Activated CD4-positive, alpha-beta T cell treated with anti-CD3 and anti-CD28 coated beads, Interleukin-2, amount 50 U/mL, for 48 hours (primary cell): Measurements from ENCODE around the gene SMARCAL1.

ENCODE experiments used
- DNase-seq, 2 experiments: peaks; one replicate each; pipeline ENCODE4 v3.0.0-alpha.2; 2020

The SMARCAL1 gene

GRCh38 chr2:216392945-216393840 is 19.1 kb upstream of the SMARCAL1 start:
- DNase-seq: no peak

- no peak for DNase-seq
These were observed 17.4 kb upstream of the SMARCAL1 start for GRCh38 chr2:216394881-216395280.

GRCh38 chr2:216399621-216400020 is 12.7 kb upstream of the SMARCAL1 start:
- DNase-seq: no peak

- DNase-seq: no peak
These were observed 9.5 kb upstream of the SMARCAL1 start for GRCh38 chr2:216402751-216403150.

- peak; percentile 58 to 59 for DNase-seq
These were observed 8.2 kb upstream of the SMARCAL1 start for GRCh38 chr2:216404010-216404618.

- no peak for DNase-seq
These were observed 6.7 kb upstream of the SMARCAL1 start for GRCh38 chr2:216405588-216405987.

- no peak for DNase-seq
These were observed 5.5 kb upstream of the SMARCAL1 start for GRCh38 chr2:216406826-216407225.

GRCh38 chr2:216408426-216409290 is 3.6 kb upstream of the SMARCAL1 start:
- no peak for DNase-seq

- DNase-seq: no peak
These were observed 1.7 kb upstream of the SMARCAL1 start for GRCh38 chr2:216410550-216410949.

GRCh38 chr2:216413882-216414281 is 1.6 kb downstream of the SMARCAL1 start:
- no peak for DNase-seq

- no peak for DNase-seq
These were observed 2.6 kb downstream of the SMARCAL1 start for GRCh38 chr2:216414772-216415319.

- no peak for DNase-seq
These were observed 3.3 kb downstream of the SMARCAL1 start for GRCh38 chr2:216415541-216415940.

- DNase-seq: no peak
These were observed 4.5 kb downstream of the SMARCAL1 start for GRCh38 chr2:216416571-216417307.

- DNase-seq: no peak
These were observed 6.7 kb downstream of the SMARCAL1 start for GRCh38 chr2:216418981-216419380.

- no peak for DNase-seq
These were observed 8.2 kb downstream of the SMARCAL1 start for GRCh38 chr2:216420367-216421101.

- DNase-seq: no peak
These were observed 10.8 kb downstream of the SMARCAL1 start for GRCh38 chr2:216423071-216423470.

- DNase-seq: no peak
These were observed 12.0 kb downstream of the SMARCAL1 start for GRCh38 chr2:216424274-216424673.

- no peak for DNase-seq
These were observed 12.9 kb downstream of the SMARCAL1 start for GRCh38 chr2:216425008-216425787.

- no peak for DNase-seq
These were observed 14.0 kb downstream of the SMARCAL1 start for GRCh38 chr2:216426166-216426777.

GRCh38 chr2:216426938-216427337 is 14.7 kb downstream of the SMARCAL1 start:
- DNase-seq: no peak
